NCI-H146 treated with DMSO at 0.1 percent for 48 hours (cell line): ENCODE data around the gene PRR5.

Experiments
- DNase-seq: peaks from one replicate; lab custom pipeline; 2025; ENCODE audit not compliant: unreplicated experiment; lab: John Stamatoyannopoulos, UW

The PRR5 gene

DNA sequence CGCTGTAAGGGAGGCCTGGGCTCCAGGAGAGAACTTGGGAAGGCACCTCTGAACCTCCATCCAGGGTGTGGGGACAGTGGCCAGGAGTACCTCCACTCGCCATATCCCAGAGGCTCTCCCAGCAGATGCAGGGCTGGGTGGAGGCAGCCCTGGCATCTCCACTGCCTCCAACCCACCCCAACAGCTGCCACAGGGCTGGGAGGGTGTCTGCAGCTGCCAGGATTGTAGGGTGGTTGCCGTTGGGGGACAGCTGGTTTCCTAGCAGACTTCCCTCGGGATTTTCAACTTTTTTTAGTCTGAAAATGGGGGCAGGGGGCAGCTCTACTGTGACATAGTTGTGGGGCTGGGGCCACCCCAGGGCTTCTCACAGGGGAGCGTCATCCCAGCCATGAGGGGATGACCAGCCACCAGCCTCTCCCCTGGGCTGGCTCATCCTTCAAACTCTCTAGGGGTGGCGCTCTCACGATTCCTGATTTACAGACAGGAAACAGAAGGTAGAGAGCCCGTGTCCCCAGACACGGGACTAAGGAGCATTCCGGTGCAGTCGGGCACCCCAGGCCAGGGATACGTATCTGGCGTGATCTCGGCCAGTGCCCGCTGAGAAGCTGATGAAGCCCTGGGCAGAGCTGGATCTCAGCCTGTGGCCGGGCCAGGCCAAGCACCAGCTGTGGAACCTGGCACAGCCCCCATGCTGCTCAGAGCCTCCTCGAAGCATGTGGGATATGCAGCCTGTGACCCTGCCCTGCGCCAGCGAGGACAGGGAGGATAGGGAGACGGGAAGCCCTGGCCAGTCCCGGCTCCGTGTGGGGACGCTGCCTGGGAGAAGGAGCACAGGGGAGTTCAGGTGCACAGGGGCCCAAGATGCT lies 9.9 kb downstream of the PRR5 start:
- DNase-seq: no peak

DNA sequence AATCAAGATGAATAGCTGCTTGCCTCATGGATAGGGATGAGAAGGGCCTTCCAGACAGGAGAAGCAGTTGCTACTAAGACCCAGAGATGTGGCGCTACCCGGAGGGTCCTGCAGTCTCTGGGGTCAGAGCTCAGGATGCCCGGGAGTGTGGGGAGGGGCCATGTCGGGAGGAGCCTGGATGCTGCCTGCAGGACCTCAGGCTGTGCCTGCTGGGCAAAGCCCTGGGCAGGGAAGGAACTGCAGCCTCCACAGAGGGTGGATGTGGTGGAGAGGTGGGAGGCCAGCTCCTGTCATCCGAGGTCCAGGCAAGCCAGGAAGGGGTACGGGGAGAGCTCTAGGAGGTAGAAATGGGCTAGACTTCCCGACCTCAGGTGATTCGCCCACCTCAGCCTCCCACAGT lies 11.0 kb downstream of the PRR5 start:
- no peak for DNase-seq

DNA sequence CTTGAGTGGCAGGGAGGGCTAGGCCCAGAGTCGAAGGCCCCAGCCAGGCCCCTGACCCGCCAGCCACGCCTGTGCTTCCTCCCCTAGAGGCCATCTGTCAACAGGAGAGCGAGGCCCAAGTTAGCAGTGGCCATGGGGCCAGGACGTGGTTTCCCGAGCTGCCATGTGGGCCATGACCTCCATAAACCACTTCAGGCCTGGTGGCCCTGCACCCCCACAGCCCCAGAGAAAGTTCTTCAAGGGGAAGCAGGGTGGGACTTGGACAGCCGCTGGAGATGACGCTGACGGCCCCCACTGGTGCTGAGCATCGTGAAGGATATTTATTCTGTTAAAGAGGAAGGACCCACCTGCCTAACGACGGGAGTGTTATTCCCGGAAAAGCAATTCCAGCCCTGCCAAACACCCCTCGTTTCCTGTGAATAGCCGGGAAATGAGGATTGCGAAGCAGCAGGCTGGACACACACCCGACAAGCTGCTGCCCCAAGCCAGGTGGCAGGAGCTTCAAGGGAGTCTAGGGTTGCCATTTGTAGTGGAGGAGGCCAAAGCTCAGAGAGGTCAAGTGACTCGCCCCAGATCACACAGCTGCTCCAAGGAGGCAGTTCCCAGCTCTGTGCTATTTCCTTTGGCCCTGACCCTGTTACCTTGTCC lies 12.8 kb downstream of the PRR5 start:
- no peak for DNase-seq

DNA sequence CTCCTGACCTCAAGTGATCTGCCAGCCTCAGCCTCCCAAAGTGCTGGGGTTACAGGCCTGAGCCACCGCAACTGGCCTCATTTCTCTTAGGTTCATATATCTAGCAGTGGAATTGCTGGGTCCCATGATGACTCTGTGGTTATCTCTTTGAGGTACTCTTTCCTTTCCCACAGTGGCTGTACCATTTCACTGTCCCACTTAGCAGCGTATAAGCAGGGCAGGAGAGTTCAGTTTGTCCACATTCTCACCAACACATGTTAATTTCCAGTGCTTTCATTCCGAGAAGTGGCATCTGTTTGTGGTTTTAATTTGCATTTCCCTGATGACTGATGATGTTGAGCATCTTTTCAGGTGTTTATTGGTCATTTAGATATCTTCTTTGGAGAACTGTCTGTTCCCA lies 16.4 kb downstream of the PRR5 start:
- no peak for DNase-seq

DNA sequence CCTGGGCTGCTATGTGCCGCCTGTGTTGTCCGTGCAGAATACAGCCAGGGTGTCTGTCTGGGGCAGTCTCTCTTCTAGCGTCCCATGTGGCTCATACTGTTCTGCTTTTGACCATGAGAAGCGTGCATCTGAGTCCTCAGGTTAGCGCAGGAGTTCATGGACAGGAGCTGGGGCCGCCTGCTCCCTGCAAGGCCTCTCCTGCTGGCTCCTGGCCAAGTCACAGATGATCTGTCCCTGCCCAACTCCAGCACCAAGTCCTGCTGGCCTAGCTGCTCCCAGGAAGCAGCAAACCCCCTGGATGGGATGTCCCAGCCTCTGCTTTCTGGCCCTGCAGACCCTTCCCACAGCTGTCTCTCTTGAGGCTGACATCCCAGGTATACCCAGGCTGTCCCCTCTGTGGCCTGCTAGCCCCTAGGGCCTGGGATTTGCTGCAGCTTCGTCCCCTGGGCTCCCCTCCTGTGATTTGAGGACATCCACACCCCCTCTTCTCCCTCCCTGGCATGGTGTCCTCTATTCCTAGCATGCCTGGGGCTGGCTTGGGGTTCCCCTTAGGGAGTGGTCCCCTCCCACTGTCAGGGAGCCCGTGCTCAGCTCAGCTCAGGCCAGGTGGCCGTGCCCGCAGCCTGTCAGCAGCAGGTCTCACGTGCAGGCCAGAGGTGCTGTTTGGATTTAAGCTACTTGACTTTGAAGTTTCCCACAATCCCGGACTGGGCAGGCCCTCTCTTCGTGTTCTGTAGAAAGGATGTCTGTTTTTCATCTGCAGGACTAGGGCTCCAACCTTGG lies 17.8 kb downstream of the PRR5 start:
- DNase-seq: no peak

DNA sequence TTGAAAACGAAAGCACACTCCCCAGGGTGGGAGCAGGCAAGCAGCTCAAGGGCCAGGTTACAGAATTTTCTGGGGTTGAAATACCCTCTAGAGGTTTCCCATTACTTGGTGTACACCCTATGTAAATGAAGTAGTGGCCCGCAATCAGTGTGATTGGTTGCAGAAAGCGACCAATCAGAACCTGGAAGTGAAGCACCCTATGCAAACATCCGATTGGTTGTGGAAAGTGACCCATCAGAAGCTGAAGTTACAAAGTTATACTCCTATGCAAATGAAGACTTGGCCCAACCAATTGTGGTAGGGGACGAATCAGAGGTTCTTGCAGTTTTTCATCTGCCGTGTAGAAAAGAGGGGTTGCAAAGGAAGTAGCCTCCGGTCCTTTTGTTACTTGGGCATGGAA lies 19.2 kb downstream of the PRR5 start:
- DNase-seq: no peak

DNA sequence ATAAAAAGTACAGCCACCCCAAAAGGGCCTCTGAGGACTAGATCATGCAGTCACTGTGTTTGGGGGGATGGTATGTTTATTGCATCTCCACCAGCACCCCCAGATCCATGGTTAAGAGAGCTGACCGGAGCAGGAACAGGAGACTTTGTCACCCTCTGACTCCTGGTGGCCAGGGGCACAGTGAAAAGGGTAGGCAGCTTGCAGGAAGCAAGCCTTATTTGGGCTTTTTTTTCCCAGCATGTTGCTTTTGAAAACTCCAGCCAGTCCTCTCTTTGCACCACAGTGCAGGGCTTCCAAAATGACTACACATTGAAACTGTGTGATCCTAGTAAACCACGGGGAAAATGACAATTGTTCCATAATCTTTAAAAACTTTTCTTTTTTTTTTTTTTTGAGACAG lies 20.6 kb downstream of the PRR5 start:
- DNase-seq: no peak

DNA sequence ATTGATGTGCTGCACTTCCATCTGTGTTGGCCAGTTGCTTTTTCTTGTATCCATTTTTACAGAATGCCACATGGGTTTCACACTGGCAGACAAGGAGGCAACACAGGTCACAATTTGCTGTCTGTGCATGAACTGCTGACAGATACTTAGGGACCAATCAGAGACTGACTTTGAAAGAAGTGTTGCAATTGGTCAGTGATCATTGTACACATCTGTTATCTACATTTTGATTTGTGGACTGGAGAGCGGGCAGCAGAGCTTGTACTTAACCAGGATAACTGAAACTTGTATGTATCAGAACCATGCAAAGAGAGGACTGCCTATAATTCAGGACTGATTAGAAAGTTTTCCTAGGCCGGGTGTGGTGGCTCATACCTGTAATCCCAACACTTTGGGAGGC lies 21.8 kb downstream of the PRR5 start:
- DNase-seq: no peak

DNA sequence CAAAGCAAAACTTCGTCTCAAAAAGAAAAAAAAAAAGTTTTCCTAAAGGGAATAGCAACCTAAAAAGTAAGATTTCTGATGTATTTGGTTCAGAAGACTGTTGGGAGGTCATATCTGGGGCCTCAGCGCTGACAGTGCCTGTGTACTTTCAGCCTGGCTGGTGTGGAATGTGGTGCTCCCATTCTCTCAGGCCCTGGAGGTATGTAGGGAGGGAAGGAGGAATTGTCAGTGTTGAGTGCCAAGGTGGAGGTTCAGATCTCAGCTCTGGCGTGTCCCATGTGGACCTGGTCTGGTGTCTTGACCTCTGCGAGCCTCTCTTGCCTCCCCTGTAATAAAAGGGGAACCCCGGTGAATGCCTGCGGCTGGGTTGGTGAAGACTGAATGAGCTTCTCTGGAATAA lies 22.4 kb downstream of the PRR5 start:
- no peak for DNase-seq

DNA sequence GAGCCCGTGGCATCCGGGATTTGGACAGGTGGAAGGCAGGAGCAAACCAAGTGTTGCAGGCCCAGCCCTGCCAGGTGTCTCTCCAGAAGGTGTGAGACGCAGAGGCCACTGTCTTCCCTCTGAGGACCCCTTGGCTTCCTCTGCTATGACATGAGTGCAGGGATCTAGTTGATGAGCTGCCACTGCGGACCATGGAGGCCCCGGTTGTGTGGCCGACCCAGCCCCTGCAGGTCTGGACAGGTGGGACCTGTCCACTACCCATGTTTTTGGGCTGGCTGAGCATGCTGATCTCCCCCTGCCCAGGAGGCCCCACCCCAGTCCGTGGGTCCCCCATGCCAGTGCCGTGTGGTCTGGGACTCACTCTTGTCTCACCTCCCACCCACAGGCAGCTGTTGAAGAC lies 22.9 kb downstream of the PRR5 start:
- DNase-seq: no peak

DNA sequence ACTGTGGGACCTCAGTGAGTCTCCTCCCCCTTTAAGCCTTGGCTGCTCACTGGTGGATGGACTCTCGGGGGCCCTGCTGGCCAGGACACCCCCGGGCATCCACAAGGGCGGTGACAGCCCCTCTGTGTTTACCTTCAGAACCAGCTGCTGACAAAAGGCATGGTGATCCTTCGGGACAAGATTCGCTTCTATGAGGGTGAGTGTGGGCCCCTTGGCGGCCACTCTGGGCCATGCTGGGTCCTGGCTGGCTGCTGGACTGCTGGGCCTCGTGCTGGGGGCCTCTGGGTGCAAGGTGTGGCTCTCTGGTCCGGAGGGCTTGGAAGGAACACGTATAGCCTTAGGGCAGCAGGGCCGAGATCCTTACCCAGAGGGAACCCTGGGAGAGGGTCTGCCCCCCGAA lies 24.4 kb downstream of the PRR5 start:
- DNase-seq: no peak

DNA sequence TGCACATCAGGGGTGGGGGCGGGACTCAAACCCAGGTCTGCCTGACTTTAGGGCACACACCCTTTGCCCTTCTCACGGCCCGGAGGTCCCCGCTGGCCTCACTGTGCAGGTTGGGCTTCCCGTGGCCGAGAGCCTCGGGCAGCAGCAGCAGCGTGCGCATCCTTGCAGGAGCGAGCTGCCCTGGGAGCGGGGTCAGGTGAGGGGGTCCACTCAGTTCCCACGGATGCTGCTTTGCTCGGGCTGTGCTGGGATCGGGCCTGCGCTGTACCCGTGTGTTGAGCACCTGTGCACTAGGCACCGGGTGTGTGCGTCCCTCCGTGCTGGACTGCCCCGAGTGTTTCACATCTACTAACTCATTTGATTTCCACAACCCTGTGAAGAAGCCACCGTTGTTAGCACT lies 25.1 kb downstream of the PRR5 start:
- no peak for DNase-seq

DNA sequence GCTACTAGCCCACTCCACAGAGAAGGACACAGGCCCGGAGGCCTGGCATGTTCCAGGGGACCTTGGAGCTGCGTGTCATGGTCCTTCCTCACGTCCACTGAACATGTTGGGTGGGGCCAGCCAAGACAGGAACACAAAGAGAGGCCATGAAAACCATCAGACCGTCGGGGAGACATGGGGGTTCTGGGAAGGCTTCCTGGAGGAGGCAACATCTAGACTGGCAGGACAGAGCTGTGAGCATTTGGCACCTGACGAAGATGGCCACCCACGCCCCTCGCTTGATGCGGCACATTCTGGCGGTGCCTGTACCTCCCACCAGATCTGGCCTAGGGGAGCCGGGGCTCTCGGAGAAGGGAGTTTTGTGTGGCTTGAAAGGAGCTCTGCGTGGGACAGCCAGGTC lies 25.7 kb downstream of the PRR5 start:
- DNase-seq: no peak

DNA sequence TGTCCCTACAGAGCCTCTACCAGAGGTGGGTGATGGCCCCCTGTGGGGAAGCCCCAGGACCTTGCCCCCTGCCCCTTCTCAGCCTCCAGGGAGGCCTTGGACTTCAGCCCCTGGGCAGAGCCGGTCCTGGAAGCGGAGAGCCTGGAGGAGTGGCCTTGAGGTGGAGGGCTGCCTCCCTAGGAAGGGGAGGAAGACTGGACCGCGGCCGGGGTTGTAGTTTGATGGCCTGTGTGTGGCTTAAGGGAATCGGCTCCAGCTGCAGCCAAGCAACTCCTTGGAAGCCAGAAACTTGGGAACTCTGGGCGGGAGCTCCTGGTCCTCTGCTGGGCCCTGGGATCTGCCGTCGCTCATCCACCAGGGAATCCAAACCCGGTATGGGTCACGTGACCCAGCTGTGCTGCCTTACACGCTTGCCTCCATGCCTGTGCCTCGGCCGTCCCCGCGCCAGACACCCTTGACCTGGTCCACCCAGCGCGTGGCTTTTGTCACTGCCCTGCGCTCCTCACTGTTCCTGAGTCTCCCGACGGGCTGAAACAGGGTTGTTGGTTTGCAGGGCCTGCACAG lies 26.8 kb downstream of the PRR5 start:
- no peak for DNase-seq

DNA sequence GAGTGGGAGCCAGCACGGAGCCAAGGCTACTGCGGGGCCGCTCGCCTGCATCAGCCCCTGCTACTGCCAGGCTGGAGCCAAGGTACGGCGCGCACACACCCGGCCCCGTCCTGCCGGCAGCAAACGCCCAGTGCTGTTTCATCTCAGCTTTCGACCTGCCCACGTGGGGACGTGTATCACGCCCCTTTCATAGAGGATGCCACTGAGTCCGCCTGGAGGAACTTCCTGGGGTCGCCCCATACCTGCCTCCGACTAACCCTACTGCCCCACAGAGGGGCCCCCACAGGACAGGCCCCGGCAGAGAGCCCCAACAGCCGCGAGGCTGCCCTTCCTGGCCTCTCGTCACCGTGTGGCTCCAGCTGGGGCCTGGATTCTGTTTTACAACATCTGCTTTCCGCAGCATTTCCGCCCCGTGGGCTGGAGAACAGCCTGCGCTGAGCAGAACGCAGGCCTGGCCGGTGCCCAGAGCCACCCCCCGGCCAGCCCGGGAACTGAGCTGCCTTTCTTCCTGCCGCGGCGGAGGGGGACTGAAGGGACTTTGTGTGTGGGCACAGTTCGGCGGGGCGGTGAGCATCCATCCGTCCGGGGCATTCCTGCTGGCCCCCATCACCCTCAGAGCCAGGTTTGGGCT lies 27.5 kb downstream of the PRR5 start:
- DNase-seq: no peak

DNA sequence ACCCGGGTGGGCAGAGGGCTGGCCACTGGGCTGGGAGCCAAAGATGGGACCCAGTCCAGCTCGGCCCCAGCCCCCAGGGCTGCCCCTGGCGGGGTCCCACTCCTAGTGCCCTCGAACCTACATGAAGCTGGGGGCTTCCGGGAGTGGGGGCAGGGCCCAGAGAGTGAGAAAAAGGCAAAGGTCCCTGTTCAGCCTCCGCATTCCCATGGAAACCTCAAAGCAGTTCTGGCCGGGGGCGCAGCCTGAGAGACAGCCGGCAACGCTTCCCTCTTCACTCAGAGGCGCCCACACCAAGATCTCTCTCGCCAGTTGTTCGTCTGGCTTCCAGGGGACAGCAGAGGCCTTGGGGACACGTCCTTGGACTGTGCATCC lies 28.0 kb downstream of the PRR5 start:
- no peak for DNase-seq

DNA sequence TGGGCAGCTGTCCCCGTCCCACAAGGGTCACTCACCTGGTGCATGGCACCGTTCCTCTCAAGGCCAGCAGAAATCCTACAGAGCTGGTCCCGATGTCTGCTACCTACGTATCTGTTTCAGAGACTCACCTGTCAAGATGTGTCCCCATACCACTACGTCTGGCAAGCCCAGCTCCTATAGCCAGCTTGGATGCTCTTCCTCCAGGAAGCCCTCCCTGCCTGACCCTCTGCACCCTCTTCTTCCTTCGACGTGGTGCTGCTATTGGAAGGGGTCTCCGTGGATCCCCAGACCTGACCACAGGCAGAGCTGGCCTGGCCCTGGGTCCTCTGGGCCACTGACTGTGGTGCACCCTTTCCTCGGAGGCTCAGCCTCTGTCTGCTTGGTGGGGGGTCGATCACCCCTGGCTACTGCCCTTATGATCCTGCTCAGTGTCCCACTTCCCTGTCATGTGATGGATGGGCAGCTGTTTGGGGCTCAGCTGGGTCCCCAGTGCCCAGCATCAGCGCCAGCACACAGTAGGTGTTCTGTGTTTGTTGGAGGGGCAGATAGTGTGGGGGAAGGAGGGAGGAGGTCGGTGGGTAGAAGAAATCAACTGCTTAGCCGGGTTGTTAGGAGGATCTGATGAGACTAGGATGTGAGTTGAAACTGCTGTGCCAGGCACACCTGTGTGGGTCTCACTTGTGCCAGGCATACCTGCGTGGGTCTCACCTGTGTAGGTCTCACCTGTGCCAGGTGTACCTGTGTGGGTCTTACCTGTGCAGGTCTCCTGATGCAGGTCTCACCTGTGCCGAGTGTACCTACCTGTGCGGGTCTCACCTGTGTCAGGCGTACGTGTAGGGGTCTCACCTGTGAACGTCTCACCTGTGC lies 28.7 kb downstream of the PRR5 start:
- DNase-seq: no peak

DNA sequence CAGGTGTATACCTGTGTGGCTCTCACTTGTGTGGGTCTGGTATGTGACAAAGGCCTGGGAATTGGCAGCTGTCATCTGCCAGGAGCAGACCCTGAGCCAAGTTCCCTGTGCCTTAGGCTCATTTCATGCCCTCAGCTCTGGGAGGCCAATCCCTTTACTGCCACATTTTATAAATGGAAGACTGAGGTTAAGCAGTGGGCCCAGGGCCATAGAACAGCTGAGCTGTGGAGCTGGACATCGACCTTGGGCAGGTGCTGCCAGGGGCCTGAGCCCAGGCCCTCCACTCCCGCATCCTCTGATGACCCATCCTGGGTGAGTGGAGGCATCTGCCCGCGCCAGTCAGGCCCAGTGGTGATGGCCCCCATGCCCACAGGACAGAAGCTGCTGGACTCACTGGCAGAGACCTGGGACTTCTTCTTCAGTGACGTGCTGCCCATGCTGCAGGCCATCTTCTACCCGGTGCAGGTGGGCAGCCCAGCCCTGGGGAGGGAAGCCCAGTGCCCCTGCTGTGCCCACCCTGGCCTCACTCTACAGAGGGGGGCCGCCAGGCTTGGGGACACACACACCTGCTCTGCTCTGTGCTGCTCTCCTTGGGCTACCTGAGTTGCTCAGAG lies 29.5 kb downstream of the PRR5 start:
- DNase-seq: no peak

DNA sequence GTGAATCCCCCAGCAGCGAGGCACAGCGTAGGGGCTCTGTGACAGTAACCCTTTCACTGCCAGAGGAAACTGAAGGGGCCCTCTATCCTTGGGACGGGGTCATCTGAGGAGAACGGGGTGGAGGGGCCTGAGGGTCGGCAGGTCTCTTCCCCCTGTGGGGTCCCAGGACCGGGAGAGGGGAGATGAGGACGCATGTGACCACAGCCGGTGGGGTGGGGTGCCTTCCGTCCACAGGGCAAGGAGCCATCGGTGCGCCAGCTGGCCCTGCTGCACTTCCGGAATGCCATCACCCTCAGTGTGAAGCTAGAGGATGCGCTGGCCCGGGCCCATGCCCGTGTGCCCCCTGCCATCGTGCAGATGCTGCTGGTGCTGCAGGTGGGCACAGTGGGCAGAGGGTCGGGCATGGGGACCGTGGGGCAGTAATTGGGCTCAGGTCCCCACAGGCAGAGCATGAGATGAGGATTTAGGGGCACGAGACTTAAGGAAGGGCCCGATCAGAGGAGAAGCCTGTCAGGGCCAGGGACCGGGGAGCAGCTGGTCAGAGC lies 30.1 kb downstream of the PRR5 start:
- DNase-seq: no peak

DNA sequence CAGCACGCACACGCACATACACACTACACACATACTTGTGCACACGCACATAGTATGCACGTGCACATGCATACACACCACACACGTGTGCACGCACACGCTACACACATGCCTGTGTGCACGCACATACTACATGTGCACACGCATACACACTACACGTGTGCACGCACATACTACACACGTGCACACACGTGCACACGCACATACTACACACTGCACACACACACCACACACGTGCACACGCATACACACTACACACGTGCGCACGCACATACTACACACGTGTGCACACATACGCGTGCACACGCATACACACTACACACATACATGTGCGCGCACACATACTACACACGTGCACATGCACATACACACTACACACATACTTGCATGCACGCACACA lies 30.7 kb downstream of the PRR5 start:
- DNase-seq: no peak
